ENCODE results near the gene CAPZB. TPM values are rescaled to one million over a fixed set of nuclear protein-coding genes. Genes with fewer than 3 reads are reported as not detected.
A peak's percentile ranks its signal among the peaks of the same experiment; 100 is the strongest.

CAPZB gene
- total RNA-seq, 1 experiment from 2014 or later = 491 TPM

GRCh38 chr1:19331262-19331878, 154.0 kb downstream of the CAPZB start:
- H3K36me3 ChIP-seq (ENCODE audit: control insufficient read depth, insufficient read depth, low read length) = no peaks in the 10 kb centered on the region; the same call in 1 of the 2 replicates
- ChIA-PET CTCF (no interaction called here), POLR2A (no interaction called here)
- intact Hi-C loops (cut with micrococcal nuclease; ENCODE audit: unreplicated experiment) (no loop called here), in situ Hi-C loops (cut with HindIII; ENCODE audit: low pct_unique_long_range_greater_than_20kb, low sequenced_read_pairs) (no loop called here)
- DNase-seq (ENCODE audit: low read depth, low spot score) (no peak), ATAC-seq (no peak)
- H3K4me3 ChIP-seq (ENCODE audit: low read depth in 2 of 2, low read length in 2 of 2) = no peak overlapping the region
- BruUV-seq (replicated peaks) = no TSS peak
- no peak overlapping the region for H3K27ac ChIP-seq (ENCODE audit: low read length)
- no peaks in the 10 kb centered on the region for H3K9me3 ChIP-seq (ENCODE audit: control insufficient read depth, insufficient read depth, low read depth, low read length)
- no peak for TF ChIP-seq TCF7L2 (IDR thresholded peaks at IDR 0.05; ENCODE audit: low read depth, low read length)
- TF ChIP-seq POLR2AphosphoS5 (IDR thresholded peaks at IDR 0.05; ENCODE audit: low read depth, low read length) = peak; percentile 10; the same call in 1 of the 2 replicates
- no peaks in the 10 kb centered on the region; the same call in 1 of the 2 replicates for H3K4me1 ChIP-seq (ENCODE audit: control insufficient read depth, insufficient read depth, low read length)
- no peaks in the 10 kb centered on the region for H3K27me3 ChIP-seq (ENCODE audit: control insufficient read depth, insufficient read depth, low read length)

- H3K4me1 ChIP-seq (ENCODE audit: control insufficient read depth, insufficient read depth, low read length) = no peaks in the 10 kb centered on the region; the same call in 1 of the 2 replicates
- H3K9me3 ChIP-seq (ENCODE audit: control insufficient read depth, insufficient read depth, low read depth, low read length) = no peaks in the 10 kb centered on the region
- ChIA-PET CTCF (no interaction called here), POLR2A (no interaction called here)
- no peaks in the 10 kb centered on the region; the same call in 1 of the 2 replicates for H3K36me3 ChIP-seq (ENCODE audit: control insufficient read depth, insufficient read depth, low read length)
- no peaks in the 10 kb centered on the region for H3K27me3 ChIP-seq (ENCODE audit: control insufficient read depth, insufficient read depth, low read length)
- ATAC-seq = no peak; the same call in 1 of the 2 replicates
- TF ChIP-seq CTCF (IDR thresholded peaks at IDR 0.05) = no peak
- no peak overlapping the region for H3K4me3 ChIP-seq (ENCODE audit: low read depth in 2 of 2, low read length in 2 of 2)
- in situ Hi-C loops (cut with HindIII; ENCODE audit: low pct_unique_long_range_greater_than_20kb, low sequenced_read_pairs) (no loop called here), intact Hi-C loops (cut with micrococcal nuclease; ENCODE audit: unreplicated experiment) (no loop called here)
- no peak overlapping the region for H3K27ac ChIP-seq (ENCODE audit: low read length)
- no peak for DNase-seq (ENCODE audit: low read depth, low spot score)
- BruUV-seq (replicated peaks) = no TSS peak
These were observed 154.7 kb downstream of the CAPZB start for GRCh38 chr1:19330449-19331135.

- Histone ChIP-seq H3K4me3 (ENCODE audit: low read depth in 2 of 2, low read length in 2 of 2) (no peak overlapping the region), H3K36me3 (ENCODE audit: control insufficient read depth, insufficient read depth, low read length) (no peaks in the 10 kb centered on the region; the same call in 1 of the 2 replicates), H3K9me3 (ENCODE audit: control insufficient read depth, insufficient read depth, low read depth, low read length) (no peaks in the 10 kb centered on the region), H3K27ac (ENCODE audit: low read length) (no peak overlapping the region), H3K4me1 (ENCODE audit: control insufficient read depth, insufficient read depth, low read length) (no peaks in the 10 kb centered on the region; the same call in 1 of the 2 replicates), H3K27me3 (ENCODE audit: control insufficient read depth, insufficient read depth, low read length) (no peaks in the 10 kb centered on the region)
- BruUV-seq (replicated peaks) = no TSS peak
- ATAC-seq (no peak), DNase-seq (ENCODE audit: low read depth, low spot score) (no peak)
- CTCF ChIA-PET = no interaction called here
- no peak for TF ChIP-seq POLR2AphosphoS5 (IDR thresholded peaks at IDR 0.05; ENCODE audit: low read depth, low read length)
- no peak for TF ChIP-seq CTCF (IDR thresholded peaks at IDR 0.05)
- TF ChIP-seq TCF7L2 (IDR thresholded peaks at IDR 0.05; ENCODE audit: low read depth, low read length) = no peak
- no peak for TF ChIP-seq REST (IDR thresholded peaks at IDR 0.05; ENCODE audit: insufficient read depth in 1 of 2, low read depth in 2 of 2, low read length in 1 of 2)
- TF ChIP-seq SIN3A (IDR thresholded peaks at IDR 0.05; ENCODE audit: borderline replicate concordance, insufficient read depth, low read depth, low read length) = no peak
- in situ Hi-C loops (cut with HindIII; ENCODE audit: low pct_unique_long_range_greater_than_20kb, low sequenced_read_pairs) = no loop called here
- intact Hi-C loops (cut with micrococcal nuclease; ENCODE audit: unreplicated experiment) = no loop called here
- POLR2A ChIA-PET = no interaction called here
These were observed 155.7 kb downstream of the CAPZB start for GRCh38 chr1:19329611-19330010.
